HepG2 (cell line): ENCODE data around the gene CACNA2D1. TPM values are rescaled to one million over a fixed set of nuclear protein-coding genes. Genes with fewer than 3 reads are reported as not detected.

Experiments used
- ATAC-seq: fragments of 200-7000 bp; cut with Tn5 transposase; 3 replicates; pipeline ENCODE4 v1.9.1; 2020; ENCODE audit warnings: mild to moderate bottlenecking, moderate library complexity
- BruUV-seq: library from RNA; stranded (reverse); fragments of 400-500 nt; replicated peaks from 2 replicates; lab custom pipeline; 2021; lab: Mats Ljungman, UMichigan
- CTCF ChIA-PET: fragments of 300-600 bp; formaldehyde crosslinking; extraction: SDS; loops from one replicate; lab custom pipeline; 2021; ENCODE audit warnings: low total read pairs, inconsistent platforms, low intra/inter-chr PET ratio; lab: Yijun Ruan, JAX
- POLR2A ChIA-PET: fragments of 350-600 bp; sonication (Branson Sonifier 250); formaldehyde crosslinking; loops from one replicate; lab custom pipeline; 2020; ENCODE audit warnings: antibody characterized with exemption, inconsistent platforms; lab: Yijun Ruan, JAX
- DNase-seq: peaks from one replicate; pipeline ENCODE4 v3.0.0-alpha.2; 2015; ENCODE audit warnings: low spot score
- FAIRE-seq: peaks from 3 replicates; lab custom pipeline; 2011; peaks lifted over from hg19 to GRCh38; lab: Jason Lieb, UNC
- H2AFZ ChIP-seq: one replicate; pipeline ENCODE4 v1.6.1; 2011; ENCODE audit warnings: low read length, inconsistent platforms
- H3K27ac ChIP-seq: fragments of 300-600 bp; 3 replicates; pipeline ENCODE4 v1.8.0; 2011; ENCODE audit warnings: mixed run types, mild to moderate bottlenecking, mixed read lengths, low read length, inconsistent platforms; ENCODE audit not compliant: insufficient read depth; ENCODE audit errors: extremely low read length
- H3K27me3 ChIP-seq, 2 experiments: fragments of 200-600 bp in 1 of 2; 2 replicates in 1 of 2; 3 replicates in 1 of 2; pipeline versions ENCODE4 v1.6.0 to v1.8.0; 2011; ENCODE audit warnings: low read length in 2 of 2, mild to moderate bottlenecking in 2 of 2, moderate library complexity in 2 of 2, inconsistent platforms in 1 of 2; ENCODE audit not compliant: insufficient read depth in 2 of 2, control insufficient read depth in 1 of 2
- H3K36me3 ChIP-seq, 2 experiments: fragments of 200-600 bp in 1 of 2; replicated peaks in 1 of 2; 2 replicates in 1 of 2; 3 replicates in 1 of 2; pipeline versions ENCODE4 v1.5.1 to v1.8.0; 2011; ENCODE audit warnings: low read length in 2 of 2, inconsistent platforms in 1 of 2; ENCODE audit not compliant: insufficient read depth in 2 of 2, control insufficient read depth in 1 of 2
- H3K4me1 ChIP-seq: 2 replicates; pipeline ENCODE4 v1.5.1; 2012; ENCODE audit warnings: low read length, inconsistent platforms; ENCODE audit not compliant: insufficient read depth
- H3K4me2 ChIP-seq: 2 replicates; pipeline ENCODE4 v1.6.0; 2011; ENCODE audit warnings: low read depth, low read length, inconsistent platforms
- H3K4me3 ChIP-seq, 3 experiments: fragments of 200-600 bp in 1 of 3; sonication (generic), shearing (Covaris generic) in 1 of 3; replicated peaks in 1 of 3; 2 replicates each; pipeline ENCODE4 v1.5.1; 2011 to 2016; ENCODE audit warnings: low read length in 3 of 3, inconsistent platforms in 2 of 3, low read depth in 2 of 3, mild to moderate bottlenecking in 2 of 3, control low read depth in 1 of 3, mixed read lengths in 1 of 3; ENCODE audit not compliant: insufficient read depth in 1 of 3
- H3K79me2 ChIP-seq: one replicate; pipeline ENCODE4 v1.6.1; 2011; ENCODE audit warnings: low read length, inconsistent platforms; ENCODE audit not compliant: insufficient read depth
- H3K9ac ChIP-seq: 2 replicates; pipeline ENCODE4 v1.6.0; 2011; ENCODE audit warnings: mild to moderate bottlenecking, low read depth, low read length, inconsistent platforms; ENCODE audit not compliant: insufficient read depth
- H3K9me3 ChIP-seq: 2 replicates; pipeline ENCODE4 v1.5.1; 2012; ENCODE audit warnings: mild to moderate bottlenecking, low read length
- H4K20me1 ChIP-seq: 2 replicates; pipeline ENCODE4 v1.6.0; 2011; ENCODE audit warnings: inconsistent platforms, mild to moderate bottlenecking, low read length, moderate library complexity; ENCODE audit not compliant: insufficient read depth
- FOXP1 ChIP-seq, 2 experiments: fragments of 450-650 bp in 1 of 2; IDR thresholded peaks; 2 replicates each; pipeline ENCODE4 v1.6.1; 2017 to 2018; ENCODE audit warnings: antibody characterized with exemption in 1 of 2
- NCOA5 ChIP-seq: sonication (generic); formaldehyde crosslinking; IDR thresholded peaks from 2 replicates; pipeline ENCODE4 v1.4.0; 2020; ENCODE audit warnings: missing genetic modification reagents
- RFX3 ChIP-seq: IDR thresholded peaks from 2 replicates; pipeline ENCODE4 v1.6.1; 2016; ENCODE audit warnings: missing biosample characterization, missing genetic modification reagents
- SAFB2 ChIP-seq: sonication (generic); formaldehyde crosslinking; IDR thresholded peaks from 2 replicates; pipeline ENCODE4 v1.5.1; 2020; ENCODE audit warnings: missing genetic modification reagents, low read depth, mild to moderate bottlenecking, borderline replicate concordance
- TOE1 ChIP-seq: sonication (generic); formaldehyde crosslinking; IDR thresholded peaks from 2 replicates; pipeline ENCODE4 v1.4.0; 2020; ENCODE audit warnings: mild to moderate bottlenecking, missing genetic modification reagents
- ZNF317 ChIP-seq: sonication (generic); formaldehyde crosslinking; IDR thresholded peaks from 2 replicates; pipeline ENCODE4 v1.5.0; 2020; ENCODE audit warnings: mild to moderate bottlenecking, missing genetic modification reagents
- ZNF547 ChIP-seq: sonication (generic); formaldehyde crosslinking; IDR thresholded peaks from 2 replicates; pipeline ENCODE4 v1.5.1; 2020; ENCODE audit warnings: mild to moderate bottlenecking, missing genetic modification reagents
- ZNF75D ChIP-seq: sonication (generic); formaldehyde crosslinking; IDR thresholded peaks from 2 replicates; pipeline ENCODE4 v1.8.1; 2023; ENCODE audit warnings: missing genetic modification reagents, mild to moderate bottlenecking, borderline replicate concordance
- ZNF816 ChIP-seq: sonication (generic); formaldehyde crosslinking; IDR thresholded peaks from 2 replicates; pipeline ENCODE4 v1.8.0; 2022; ENCODE audit warnings: missing genetic modification reagents, mild to moderate bottlenecking, borderline replicate concordance
- WGBS: methylation state at CpG from one replicate; pipeline ENCODE4 v1.1.6; 2017; ENCODE audit warnings: low lambda C conversion rate; 5-methylcytosine and 5-hydroxymethylcytosine counted together
- in situ Hi-C: cut with HindIII; loops from 2 replicates; pipeline ENCODE4 v1.10.0; 2017; ENCODE audit warnings: low pct_unique_long_range_greater_than_20kb; ENCODE audit not compliant: extremely low pct_ligation_motif_present
- intact Hi-C: fragments of 100-400 bp; cut with micrococcal nuclease; formaldehyde crosslinking; loops from one replicate; pipeline ENCODE4 v1.10.0; 2022; ENCODE audit not compliant: unreplicated experiment
- polyA plus RNA-seq, 8 experiments: library from polyadenylated mRNA; depleted of rRNA in 3 of 8; stranded (reverse) in 7 of 8; unstranded in 1 of 8; fragments of >200 nt; fragmentation: Illumina TruSeq in 4 of 8; extraction: Trizol in 4 of 8; gene quantifications; 2 replicates each; pipeline versions ENCODE4 v1.2.1 to v1.2.3, GENCODE V29; 2011 to 2016; ENCODE audit warnings: low read depth in 4 of 8, missing spikeins in 1 of 8, mixed read lengths in 1 of 8; ENCODE audit not compliant: insufficient read depth in 1 of 8
- total RNA-seq, 5 experiments: library from RNA; depleted of rRNA; stranded (reverse); fragments of >200 nt; fragmentation: Illumina TruSeq; extraction: Trizol; gene quantifications; 2 replicates each; pipeline ENCODE4 v1.2.3, GENCODE V29; 2016; ENCODE audit warnings: low read depth in 1 of 5
- TF ChIP-seq, protein P1 (sequence below): sonication (generic); formaldehyde crosslinking; IDR thresholded peaks from 2 replicates; pipeline ENCODE4 v1.8.0; 2022; ENCODE audit warnings: mild to moderate bottlenecking, missing genetic modification reagents, borderline replicate concordance
- TF ChIP-seq, protein P2 (sequence below): sonication (generic); formaldehyde crosslinking; IDR thresholded peaks from 2 replicates; pipeline ENCODE4 v1.4.0; 2020; ENCODE audit warnings: mild to moderate bottlenecking, missing genetic modification reagents

The CACNA2D1 gene
- total and polyA plus RNA-seq, 2 of the 13 experiments (the other 11 are each of a cell fraction or from before 2014, with no cell fraction given): not detected

DNA sequence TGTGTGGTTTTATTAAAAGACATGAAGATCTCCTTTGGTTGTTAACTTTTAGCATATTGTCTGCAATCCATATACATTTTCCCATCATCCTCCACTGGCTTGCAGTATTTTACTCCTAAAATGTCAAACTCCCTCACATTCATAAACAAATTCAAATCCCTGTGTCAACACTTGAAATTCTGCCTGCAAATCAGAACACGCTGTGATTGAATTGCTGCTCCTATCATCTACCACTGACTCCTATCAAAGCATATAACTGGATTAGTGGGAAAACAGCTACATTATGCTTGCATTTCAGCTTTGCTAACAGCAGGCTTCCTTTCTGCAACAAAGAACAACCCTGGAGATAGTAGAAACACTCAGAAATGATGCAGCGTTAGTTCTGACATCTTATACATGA lies 392.0 kb downstream of the CACNA2D1 start:
- 1% methylated on average over 2 of the region's 2 CpGs for WGBS
- H3K79me2 ChIP-seq: no peaks in the 10 kb centered on the region
- no peak overlapping the region for H3K27ac ChIP-seq
- no peaks in the 10 kb centered on the region for H3K27me3 ChIP-seq
- H3K4me1 ChIP-seq: no peaks in the 10 kb centered on the region
- H3K4me3 ChIP-seq: no peak overlapping the region
- no peaks in the 10 kb centered on the region for H3K36me3 ChIP-seq
- BruUV-seq: no TSS peak
- FAIRE-seq (no peak), DNase-seq (no peak), ATAC-seq (no peak)
- H3K9me3 ChIP-seq: no peaks in the 10 kb centered on the region
- no peak for TF ChIP-seq FOXP1 (IDR thresholded peaks at IDR 0.05)
- no peak for TF ChIP-seq FOXP1 (CRISPR knock-in tag; IDR thresholded peaks at IDR 0.05)
- TF ChIP-seq ZNF317 (CRISPR knock-in tag): no peak
- no peak for TF ChIP-seq ZNF75D (CRISPR knock-in tag)
- no peak for TF ChIP-seq ZNF547 (CRISPR knock-in tag)
- no peak for TF ChIP-seq NCOA5 (CRISPR knock-in tag)
- no peak for TF ChIP-seq RFX3 (CRISPR knock-in tag)
- TF ChIP-seq, protein P1, sequence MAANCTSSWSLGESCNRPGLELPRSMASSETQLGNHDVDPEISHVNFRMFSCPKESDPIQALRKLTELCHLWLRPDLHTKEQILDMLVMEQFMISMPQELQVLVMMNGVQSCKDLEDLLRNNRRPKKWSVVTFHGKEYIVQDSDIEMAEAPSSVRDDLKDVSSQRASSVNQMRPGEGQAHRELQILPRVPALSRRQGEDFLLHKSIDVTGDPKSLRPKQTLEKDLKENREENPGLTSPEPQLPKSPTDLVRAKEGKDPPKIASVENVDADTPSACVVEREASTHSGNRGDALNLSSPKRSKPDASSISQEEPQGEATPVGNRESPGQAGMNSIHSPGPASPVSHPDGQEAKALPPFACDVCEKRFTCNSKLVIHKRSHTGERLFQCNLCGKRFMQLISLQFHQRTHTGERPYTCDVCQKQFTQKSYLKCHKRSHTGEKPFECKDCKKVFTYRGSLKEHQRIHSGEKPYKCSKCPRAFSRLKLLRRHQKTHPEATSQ (CRISPR knock-in tag): no peak
- TF ChIP-seq ZNF816: no peak
- in situ Hi-C loops: no loop called here
- H3K4me2 ChIP-seq: no peak overlapping the region
- no peak overlapping the region for H2AFZ ChIP-seq
- intact Hi-C loops: no loop called here
- H3K9ac ChIP-seq: no peak overlapping the region
- H4K20me1 ChIP-seq: no peaks in the 10 kb centered on the region
- ChIA-PET POLR2A (no interaction called here), CTCF (no interaction called here)

DNA sequence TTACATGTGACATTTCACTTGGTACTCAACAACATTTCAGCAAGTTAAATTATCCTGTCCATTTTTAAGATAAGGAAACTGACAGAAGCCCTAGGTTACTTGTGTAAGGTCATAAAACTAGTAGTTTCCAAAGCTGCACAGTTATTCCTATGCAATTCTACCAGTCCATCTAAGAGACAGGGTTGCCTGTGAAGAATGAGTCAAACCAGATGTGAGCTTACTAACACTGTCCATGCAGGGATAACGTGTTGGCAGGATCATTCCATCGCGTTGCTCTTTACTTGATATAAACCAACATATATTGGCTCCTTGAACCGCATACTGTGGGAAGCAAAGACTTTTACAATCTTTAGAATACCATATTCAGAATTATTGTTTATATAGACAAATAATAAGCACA lies 392.8 kb downstream of the CACNA2D1 start:
- Histone ChIP-seq H3K27ac (no peak overlapping the region), H3K4me2 (no peak overlapping the region), H3K27me3 (no peaks in the 10 kb centered on the region), H3K4me3 (no peak overlapping the region), H3K4me1 (no peaks in the 10 kb centered on the region), H3K9me3 (no peaks in the 10 kb centered on the region), H3K9ac (no peak overlapping the region), H3K36me3 (no peaks in the 10 kb centered on the region), H4K20me1 (no peaks in the 10 kb centered on the region), H3K79me2 (no peaks in the 10 kb centered on the region), H2AFZ (no peak overlapping the region)
- no peak for FAIRE-seq
- no TSS peak for BruUV-seq
- CTCF ChIA-PET: no interaction called here
- in situ Hi-C loops: no loop called here
- TF ChIP-seq SAFB2 (CRISPR knock-in tag): no peak
- TF ChIP-seq, protein P2, sequence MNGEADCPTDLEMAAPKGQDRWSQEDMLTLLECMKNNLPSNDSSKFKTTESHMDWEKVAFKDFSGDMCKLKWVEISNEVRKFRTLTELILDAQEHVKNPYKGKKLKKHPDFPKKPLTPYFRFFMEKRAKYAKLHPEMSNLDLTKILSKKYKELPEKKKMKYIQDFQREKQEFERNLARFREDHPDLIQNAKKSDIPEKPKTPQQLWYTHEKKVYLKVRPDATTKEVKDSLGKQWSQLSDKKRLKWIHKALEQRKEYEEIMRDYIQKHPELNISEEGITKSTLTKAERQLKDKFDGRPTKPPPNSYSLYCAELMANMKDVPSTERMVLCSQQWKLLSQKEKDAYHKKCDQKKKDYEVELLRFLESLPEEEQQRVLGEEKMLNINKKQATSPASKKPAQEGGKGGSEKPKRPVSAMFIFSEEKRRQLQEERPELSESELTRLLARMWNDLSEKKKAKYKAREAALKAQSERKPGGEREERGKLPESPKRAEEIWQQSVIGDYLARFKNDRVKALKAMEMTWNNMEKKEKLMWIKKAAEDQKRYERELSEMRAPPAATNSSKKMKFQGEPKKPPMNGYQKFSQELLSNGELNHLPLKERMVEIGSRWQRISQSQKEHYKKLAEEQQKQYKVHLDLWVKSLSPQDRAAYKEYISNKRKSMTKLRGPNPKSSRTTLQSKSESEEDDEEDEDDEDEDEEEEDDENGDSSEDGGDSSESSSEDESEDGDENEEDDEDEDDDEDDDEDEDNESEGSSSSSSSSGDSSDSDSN: no peak
- TF ChIP-seq TOE1 (CRISPR knock-in tag): no peak
- WGBS: 41% methylated on average over 4 of the region's 4 CpGs
- no peak for DNase-seq
- intact Hi-C loops: no loop called here
- POLR2A ChIA-PET: no interaction called here
- ATAC-seq: no peak
